Measurements from ENCODE around the gene MAML2.

MAML2 gene

DNA sequence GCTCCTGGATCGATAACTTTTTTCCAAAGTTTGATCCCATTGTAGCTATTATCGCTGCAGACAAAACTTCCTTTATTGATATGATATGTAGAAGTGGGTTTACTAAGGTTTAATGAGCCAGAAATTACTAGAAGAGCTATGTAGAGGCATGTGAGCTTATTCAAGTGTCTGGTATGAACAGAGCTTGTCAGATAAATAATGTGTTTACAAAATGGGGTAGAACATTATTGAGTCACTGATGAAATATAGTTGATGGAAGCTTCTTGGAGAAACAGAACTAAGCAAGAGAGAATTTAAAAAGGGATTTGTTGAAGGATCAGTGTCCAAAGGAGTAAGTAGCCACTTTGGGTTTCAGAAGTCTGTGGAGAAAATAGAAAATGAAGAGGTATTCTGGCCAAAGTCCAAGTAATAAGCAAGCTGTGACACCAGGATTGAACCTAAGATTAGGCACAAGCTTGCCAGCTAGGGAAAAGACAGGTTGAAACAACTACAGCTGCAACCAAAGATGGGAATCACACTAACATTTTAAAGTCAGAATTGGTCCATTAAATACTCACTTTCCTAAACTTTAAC is 104.3 kb downstream of the MAML2 start:
- no peak for DNase-seq (ENCODE audit: low spot score)

DNA sequence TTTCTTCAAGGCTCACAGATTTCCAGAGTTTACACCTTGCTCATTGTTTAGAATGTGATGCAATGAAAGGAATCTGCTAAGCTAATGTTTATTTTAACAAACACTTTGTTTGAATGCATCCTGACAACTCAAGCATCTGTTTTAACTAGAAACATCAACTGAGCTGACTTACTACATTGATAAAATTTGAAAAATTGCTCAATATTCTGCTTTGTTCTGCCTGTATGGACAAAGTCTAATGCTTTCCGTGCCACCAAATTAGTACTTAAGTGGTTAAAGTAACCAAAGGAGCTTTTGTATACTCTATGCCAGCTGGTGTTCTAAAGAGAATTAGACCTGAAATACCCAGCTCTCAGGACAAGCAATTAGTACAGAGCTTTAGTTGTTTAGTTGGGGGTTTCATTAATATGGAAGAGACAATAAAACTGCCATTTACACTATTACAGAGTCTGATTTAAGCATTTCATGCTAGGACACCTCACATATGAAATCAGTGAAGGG is 105.2 kb downstream of the MAML2 start:
- DNase-seq (ENCODE audit: low spot score) = no peak

DNA sequence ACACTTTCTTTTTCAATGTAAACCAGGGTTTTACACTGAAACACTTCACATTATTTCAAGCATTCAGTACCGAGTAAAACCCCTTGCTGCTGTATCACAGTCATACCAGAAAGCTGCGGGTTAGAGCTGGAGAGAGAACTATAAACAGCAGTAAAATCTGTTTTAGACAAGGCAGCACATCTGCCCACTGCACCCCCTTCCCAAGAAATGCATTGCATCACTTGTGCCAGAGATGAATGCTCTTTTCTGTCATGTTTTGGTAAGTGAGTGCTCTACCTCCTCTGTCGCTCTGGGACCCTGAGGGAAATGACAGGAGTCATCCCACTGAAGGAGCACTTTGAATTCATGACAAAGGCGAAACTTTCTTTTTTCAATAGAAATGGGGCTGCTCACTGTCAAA is 107.2 kb downstream of the MAML2 start:
- DNase-seq (ENCODE audit: low spot score) = no peak

DNA sequence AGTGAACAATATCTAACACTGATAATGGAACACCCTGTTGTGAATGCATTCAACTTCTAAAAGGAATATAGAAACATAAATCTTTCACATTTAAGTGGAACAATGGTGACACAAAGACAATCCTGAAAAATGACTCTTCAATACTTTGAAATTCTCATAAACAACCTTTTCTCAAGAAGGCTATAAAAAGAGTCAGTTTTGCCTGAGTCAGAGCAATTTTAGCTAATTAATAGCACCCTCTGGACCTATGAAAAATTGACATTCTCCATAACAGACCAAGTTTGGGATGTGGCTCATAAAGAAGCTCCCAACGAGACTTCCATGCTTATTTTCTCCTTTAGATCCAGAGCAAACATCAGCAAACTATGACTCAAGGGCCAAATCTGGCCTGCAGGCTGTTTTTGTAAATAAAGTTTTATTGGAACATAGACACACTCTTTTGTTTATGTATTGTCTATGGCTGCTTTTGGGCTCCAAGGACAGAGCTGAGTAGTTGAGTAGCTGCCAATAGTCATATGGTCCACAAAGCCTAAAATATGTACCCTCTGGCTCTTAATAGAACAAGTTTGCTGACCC is 108.0 kb downstream of the MAML2 start:
- no peak for DNase-seq (ENCODE audit: low spot score)

DNA sequence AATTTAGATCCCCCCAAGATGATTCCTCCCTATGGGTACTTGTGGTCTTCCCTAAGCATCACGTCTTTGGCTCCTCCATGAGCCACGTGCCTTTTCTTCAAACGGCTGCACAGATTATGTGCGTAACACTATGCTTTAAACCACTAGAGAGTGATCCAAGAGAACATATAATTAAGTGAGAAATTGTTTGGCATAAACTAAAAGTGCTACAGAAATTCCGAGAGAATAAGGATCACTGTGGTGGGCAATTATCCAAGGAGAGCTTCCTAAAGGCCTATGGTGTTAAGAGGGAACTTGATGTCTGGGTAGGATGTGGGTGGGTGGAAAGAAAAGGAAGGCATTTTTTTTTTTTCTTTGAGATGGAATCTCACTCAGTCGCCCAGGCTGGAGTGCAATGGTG is 110.9 kb downstream of the MAML2 start:
- no peak for DNase-seq (ENCODE audit: low spot score)

DNA sequence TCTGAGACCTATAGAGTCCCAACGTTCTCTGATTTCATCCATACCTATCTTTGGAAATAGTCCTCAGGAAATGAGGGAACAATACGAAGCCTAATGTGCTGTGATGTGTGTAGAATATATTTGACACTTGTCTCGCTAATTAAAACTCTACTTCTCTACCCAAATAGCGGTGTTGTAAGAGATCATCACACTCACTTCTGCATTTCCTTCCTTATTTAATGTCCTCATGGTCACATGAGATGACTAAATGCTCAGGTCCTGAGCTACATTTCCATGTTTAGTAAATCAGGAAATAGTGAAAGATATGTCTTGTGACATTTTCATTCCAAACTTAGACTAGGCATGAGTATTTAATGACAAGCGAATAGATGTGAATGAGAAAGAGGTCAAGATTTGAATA is 112.3 kb downstream of the MAML2 start:
- DNase-seq (ENCODE audit: low spot score) = no peak

DNA sequence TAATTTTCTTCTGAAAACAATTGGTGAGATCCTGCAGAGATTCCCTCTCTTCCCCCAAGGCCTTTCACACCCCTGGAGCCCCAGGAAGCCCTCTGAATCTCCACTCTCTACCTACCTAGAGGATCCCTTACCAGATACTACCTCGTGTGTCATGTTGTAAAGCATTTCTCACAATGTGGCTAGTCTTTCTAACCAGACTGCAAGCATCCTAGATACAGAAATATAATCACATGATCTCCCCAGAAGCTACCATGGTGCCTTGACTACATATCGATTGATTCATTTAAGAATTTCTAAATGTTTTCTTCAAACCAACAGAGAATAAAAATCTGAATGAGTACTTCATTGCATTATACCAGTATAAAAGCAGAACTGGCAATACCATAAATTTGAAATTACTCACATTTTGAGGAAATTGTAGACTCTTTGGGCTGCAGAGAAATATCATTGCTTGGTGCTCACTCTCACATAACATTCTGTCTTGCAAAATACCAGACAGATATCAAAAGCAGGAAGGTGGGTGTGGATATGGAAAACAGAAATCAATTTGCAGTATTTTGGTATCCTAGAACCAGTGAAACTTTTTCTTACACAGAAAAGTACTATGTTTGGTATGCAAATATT is 113.5 kb downstream of the MAML2 start:
- no peak for DNase-seq (ENCODE audit: low spot score)

DNA sequence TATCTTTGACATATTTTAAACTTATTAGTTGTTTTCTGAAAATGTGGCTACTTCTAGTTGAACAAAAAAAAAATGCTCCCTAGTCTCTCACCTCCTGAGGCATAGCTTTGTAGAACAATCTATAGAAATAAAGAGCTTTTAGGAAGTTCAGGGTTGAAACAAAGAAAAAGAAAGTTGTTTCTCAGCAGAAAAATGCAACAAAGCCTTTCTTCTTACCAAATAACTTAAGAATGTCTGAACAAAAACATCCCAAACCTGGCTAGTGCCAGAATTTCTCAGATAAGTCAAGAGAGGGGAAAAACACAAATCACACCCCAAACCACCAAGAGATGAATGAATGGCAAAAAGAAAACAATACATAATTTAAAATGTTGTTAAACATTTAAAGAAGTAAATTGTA is 114.1 kb downstream of the MAML2 start:
- no peak for DNase-seq (ENCODE audit: low spot score)

DNA sequence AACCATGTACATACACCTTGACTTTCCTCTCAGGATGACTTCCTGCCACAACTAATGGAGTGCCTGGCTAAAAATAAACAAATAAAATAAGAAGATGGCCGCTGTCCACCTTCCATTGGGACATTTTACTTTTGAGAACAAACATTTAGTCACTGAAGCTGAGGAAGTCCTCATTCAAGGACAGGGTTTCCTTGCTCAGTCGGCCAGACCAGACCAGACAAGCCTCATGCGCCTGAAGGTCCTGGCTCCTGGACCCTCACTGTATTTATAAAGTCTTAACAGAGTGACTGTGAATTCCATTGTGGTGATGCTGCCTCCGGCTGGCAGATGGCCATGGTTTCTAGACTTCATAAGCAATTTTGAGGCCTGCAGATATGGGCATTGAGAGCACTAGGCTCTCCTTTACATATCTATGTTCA is 114.5 kb downstream of the MAML2 start:
- no peak for DNase-seq (ENCODE audit: low spot score)

DNA sequence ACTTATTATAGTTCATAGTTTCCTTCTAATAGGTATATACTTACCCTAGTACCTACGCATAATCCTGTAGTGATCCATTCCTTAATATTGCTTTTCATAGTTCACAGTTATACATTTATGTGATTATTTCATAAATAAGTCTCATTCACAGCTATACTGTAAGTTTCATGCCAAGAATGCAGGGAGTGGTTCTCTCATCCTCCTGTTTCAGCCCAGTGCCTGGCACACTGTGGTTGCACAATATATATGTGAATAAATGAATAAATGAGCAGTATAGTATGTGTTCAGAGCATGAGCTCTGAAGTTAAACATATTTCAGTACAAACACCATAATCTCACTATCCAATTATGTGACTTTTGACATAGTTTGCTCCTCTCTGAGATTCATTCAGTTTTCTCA is 115.8 kb downstream of the MAML2 start:
- no peak for DNase-seq (ENCODE audit: low spot score)

DNA sequence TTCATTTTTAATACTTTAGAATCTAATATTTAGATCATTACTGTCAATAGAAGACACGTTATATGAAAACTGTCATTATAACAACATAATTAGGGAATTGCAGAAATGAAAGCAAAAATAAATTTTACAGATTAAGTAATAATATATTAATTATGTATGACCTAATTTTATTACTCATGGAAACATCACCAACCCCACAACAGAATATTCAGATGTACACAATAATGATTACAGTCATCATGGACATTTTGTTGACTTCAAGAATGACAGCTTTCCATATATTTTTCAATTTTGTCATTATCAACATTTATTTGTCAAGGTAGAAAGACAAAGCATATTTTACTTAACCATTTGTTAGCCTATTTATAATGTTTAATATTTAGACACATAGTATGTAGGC is 119.9 kb downstream of the MAML2 start:
- DNase-seq (ENCODE audit: low spot score) = no peak

DNA sequence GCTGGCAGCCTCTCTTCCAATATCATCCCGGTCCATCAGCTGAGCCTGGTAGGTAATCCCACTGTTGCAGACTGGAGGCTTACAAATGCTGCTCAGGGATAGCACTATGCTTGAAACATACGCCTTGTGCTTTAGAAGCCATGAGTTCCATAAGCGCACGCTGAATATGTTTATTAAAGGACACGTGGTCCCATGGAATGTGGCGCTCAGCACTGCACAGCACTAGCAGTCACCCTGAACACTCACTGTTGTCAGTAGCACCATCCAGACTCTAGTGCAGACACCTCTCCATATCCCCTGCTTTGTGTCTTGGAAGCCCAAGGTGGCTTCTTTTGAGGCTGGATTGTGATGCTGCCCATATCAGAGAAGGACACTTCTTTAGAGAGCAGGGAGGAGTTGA is 120.9 kb downstream of the MAML2 start:
- DNase-seq (ENCODE audit: low spot score) = no peak

DNA sequence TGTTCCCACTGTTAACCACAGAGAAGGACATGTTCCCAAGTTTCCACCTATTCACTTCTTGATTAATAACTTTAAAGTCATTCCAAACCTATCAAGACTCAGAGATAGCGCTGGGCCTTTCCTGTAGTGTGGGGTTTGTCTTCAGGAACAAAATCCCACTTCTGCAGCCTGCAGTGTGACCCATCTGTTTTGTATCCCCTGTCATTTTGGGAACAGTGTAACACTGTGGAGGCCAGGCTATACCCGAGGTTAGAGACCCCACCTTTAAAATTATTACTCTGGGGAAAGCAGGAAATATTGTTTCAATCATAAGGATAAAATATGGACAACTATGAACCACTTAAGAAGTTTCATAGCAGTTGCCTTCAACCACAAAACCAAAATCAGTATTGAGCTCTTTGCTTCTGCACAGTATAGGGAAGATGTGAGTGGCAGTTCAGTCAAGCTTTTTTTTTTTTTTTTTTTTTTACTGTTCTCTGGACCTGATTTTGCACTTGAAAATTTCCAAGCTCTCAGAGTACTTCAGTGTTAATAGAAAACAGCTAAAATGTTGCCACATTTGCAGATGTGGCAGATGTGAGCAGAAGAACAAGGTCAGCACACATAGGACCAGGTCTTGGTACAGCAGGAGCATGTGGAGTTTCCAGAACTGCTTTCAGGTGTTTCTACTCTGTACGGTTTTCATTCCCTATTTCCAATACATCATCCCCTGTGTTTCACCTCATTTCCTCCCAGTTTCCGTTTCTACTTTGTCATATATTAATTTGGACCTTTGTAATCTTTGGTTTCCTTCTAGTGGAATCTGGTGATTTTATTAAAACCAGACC is 121.5 kb downstream of the MAML2 start:
- no peak for DNase-seq (ENCODE audit: low spot score)

DNA sequence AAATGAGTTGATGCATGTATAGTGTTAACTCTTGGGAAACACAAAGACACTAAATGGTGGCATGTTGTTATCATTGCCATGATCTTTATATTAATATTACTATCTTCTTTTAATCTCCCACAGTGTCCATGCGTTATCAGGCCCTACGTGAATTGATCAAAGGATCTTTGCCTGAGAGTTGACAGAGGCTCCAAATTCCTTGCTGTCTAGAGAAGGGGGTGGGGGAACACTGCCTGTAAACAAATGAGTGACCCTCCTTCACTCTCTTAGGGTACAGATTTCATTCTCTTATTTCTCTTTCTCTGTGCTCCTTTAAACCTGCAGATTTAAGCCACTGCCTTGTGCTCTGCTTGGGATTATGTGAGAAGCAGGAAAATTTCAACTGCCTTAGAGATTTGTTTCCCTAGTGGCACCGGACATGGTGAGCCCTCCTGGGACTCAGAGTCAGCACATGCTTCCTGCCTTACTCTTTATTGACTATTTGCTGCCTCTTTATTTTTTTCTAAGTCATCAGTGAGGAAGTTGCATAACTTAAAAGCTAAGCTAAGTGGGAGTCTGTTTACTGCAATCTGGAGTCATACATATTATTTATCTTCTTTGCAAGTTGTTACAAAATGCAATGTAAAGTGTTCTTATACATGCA is 122.9 kb downstream of the MAML2 start:
- no peak for DNase-seq (ENCODE audit: low spot score)

DNA sequence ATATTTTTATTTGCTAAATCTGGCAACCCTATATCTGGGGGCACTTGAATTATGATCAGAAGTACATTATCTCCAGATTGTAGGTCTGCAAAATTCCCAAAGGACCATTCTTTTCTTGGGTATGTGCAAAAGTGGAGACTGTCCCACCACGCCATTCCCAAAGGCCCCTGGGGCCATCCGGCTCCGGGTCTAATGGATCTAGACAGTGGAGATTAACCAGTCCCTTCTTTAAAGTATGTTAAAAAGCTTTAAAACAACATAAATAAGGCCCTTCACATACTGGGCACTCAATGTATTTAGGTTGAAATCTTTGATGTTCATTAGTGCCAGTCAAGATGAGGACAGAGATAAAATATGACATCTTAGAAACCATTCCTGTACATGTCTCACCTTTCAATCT is 124.1 kb downstream of the MAML2 start:
- DNase-seq (ENCODE audit: low spot score) = no peak

DNA sequence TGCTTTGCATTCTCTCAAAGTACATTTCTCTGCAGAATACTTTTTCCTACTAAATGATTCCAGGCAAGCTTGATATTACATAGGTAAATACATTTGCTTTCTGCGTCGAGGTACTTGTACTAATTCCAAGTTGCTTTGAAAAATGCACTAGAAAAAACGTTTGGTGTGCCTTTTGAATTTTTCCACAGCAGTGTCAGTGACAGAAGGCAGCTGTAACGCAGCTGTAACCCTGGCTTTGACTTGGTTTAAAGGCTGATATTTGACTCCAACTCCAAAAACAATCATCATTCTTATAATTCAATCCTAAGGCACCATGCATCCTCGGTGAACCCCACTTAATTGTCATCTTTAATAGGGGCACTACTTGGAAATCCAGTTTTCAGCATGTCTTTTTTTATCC is 125.0 kb downstream of the MAML2 start:
- DNase-seq (ENCODE audit: low spot score) = no peak

DNA sequence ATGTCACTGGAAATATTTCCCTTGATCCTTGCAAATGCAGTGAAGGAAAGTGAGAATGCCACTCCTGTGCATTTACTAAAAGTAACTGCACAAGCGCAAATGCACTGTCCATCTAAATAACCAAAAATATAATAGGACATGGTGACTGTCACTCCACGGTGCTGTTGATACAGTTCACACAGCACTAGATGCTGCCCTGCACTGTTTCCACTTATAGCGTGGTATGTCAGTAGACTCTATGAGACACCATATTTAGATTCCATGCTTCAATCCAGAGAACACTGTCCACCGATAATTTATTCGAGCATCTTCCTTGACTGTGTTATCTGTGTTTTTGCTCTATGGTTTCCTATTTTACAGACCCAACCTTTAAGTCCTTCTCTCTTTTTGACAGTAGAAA is 125.8 kb downstream of the MAML2 start:
- DNase-seq (ENCODE audit: low spot score) = no peak

DNA sequence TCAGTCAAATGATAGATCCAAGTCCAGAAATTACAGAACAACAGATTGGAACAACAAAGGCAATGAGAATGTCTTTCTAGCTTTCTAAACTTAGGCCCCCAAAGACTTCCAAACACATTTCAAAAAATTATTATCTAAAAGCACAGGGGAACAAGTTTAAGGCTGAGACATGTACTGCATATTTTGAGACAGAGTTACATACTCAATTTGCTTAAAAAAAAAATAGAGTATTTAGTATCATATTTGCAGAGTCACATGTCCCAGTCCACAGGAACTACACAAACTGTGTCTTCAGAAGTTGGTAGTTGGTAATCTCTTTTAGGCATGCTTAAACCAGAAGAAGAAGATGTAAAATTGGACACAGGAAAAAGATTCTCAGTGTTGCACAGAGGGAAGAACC is 127.2 kb downstream of the MAML2 start:
- no peak for DNase-seq (ENCODE audit: low spot score)

DNA sequence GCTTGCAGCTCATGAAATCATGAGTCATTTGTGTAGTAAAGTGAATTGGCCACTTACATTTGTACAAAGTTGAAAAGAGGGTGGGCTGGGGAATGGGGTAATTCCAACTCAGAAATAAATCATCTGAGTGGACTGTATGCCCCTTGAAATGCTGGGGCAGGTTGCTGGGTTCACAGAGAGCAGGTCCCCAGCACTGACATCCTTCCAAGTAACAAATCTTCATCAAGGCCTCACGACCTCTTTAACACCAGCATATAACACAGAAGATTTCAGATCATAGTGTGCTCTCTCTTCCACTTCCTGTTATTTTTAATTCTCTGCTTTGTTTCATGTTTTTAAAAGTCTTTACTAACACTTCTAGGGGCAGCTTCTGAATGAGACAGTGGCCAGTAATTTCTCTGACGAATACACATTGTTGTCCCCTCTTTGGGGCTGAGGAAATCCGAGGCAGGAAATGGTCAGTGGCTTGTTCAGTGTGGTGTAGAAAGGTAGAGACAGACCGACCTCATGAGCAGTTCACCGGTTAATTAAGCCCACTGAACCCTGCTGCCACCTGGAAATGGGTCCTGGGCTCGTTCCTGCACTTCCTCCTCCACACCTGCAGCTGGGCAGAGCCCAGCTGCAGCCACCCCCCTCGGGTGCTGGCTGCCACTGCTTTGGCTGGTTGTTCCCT is 127.7 kb downstream of the MAML2 start:
- DNase-seq (ENCODE audit: low spot score) = no peak

DNA sequence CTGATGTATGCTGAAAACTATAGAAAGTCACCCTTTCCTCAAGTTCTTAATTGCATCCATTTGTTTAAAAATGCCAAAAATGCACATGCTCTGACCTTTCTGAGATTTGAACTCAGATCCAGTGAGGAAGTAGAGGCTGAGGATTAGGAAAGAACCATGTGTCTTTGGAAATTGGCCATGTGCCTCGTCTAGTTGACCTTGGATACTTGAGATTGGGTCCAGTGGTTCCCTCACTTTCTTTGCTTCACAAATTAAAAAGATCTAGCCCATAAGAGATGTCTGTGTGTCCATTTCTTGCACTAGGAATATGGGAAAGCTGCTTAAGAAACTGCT is 128.3 kb downstream of the MAML2 start:
- no peak for DNase-seq (ENCODE audit: low spot score)

DNA sequence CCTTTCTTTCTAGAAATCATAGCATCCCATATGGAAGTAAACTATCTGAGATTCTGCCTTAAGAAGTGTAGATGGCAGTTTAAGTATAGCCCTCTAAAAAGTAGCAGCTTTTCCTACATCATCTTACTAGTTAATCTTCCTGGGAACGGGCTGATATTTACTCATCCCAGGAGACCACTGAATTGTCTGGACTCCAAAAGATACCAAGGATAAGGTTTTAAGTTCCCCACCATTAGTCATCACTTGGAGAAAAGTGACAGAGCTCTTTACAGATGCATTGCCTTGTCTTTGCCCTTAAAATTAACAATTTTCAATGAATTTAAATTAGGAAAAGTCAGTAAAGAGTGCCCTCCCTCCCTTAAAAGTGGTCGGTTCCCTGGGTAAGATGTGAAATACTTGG is 129.5 kb downstream of the MAML2 start:
- DNase-seq (ENCODE audit: low spot score) = no peak

DNA sequence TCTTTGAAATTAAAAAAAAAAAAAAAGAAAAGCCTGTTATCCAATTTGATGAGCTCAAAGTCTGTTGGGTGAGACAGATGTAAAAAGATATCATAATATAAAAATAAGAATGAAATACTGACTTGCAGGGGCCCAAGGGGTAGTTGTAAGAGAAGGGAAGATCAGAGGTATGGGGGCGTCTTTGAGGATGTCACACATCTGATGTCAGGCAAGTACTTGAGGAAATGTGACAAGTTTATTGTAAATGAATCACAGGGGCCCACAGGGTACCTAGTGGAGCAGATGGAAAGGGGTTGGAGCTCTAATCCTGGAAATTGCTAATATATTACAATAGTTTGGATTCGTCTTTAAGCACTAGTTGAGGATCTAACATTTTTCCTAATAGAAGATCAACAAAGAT is 131.6 kb downstream of the MAML2 start:
- DNase-seq (ENCODE audit: low spot score) = no peak

Data from left forelimb (tissue), 1 donor.